DMS114 treated with DMSO at 0.1 percent for 48 hours (cell line): ENCODE measurements around the gene RAPGEF5.

Source experiments
- DNase-seq: peaks from one replicate; lab custom pipeline; 2025; ENCODE audit not compliant: unreplicated experiment; lab: John Stamatoyannopoulos, UW

The RAPGEF5 gene

DNA sequence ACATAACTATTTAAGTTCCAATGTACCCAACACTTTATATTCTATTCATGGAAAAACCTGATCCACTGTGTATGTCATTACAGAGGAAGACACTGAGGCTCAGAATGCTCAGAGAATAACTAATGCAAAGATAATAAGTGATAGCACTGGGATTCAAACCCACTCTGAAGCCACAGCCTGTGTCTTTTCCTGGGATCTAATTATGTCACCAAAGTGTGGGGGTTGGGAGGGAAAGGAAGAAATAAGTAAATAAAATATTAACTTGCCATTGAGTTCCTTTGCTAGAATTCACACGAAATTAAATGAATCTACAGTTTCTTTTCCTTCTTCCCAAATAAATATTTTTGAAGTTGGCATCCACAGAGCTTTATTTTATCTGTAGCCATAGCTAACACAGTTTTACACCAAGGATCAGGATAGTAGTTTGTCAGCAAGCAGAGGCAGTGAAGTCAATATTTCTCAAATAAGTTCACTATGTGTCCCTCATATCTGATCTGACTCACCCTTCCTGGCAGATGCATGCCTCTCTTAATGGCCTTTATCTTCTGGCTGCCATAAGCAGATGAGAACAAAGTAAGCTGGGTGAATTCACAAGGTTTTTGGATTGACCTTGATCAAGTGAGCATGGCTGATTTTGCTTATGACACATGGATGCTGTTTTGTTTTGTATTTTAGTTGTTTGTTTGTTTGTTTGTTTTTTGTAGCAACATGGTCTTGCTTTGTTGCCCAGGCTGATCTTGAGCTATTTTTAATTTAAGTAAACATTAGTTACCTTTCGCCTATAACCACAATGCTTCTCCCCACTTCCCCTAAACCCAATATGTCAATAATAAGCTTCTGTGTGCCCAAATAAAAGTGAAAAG lies 6.3 kb downstream of the RAPGEF5 start:
- no peak for DNase-seq

DNA sequence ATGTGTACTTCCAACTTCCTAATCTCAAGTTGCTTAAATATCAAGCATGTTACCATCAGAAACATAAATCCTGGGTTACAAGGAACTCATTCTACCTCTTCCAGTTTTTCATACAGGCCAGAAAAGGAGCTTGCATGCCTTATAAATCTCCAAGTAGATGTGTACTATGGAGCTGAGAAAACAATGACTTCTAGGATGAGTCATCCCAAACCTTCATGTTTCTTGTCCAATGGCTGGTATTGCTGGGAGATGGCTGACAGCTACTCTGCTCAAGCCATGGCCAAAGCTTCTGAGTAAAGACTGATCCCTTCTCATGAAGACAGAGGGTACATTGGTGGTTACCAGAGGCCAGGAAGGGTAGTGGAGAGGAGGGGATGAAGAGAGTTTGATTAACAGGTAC lies 8.6 kb downstream of the RAPGEF5 start:
- DNase-seq = no peak

DNA sequence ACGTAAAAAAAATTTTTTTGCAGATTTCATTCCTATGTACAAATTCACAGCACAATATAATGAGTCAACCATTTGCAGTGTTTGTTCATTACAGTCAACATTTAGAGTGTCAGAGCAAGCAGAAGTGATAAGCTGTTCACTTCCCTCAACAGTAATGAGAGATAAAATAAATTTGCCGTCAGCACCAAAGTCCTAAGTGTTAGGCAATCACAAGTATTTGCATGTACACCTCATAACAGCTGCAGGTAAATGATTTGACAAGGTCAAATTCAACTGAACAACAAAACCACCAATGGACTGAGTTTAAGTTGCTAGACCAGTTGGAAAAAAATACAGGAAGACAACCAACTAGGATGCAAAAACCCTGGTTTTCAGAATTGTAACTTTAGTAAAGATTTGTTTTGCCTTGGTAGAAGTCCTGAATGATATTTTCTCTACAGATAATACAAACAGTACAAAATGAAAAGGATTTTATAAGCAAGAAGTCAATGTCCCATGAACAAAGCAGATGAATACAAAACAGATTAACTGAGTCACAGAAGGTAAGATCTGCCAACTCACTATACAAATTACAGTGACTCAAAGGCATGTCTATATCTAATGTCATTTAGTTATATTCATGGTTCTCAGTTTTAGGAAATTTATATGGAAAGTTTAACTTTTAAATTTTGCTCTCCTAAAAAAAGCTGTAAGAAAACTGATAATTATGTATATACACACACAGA lies 10.4 kb downstream of the RAPGEF5 start:
- no peak for DNase-seq

DNA sequence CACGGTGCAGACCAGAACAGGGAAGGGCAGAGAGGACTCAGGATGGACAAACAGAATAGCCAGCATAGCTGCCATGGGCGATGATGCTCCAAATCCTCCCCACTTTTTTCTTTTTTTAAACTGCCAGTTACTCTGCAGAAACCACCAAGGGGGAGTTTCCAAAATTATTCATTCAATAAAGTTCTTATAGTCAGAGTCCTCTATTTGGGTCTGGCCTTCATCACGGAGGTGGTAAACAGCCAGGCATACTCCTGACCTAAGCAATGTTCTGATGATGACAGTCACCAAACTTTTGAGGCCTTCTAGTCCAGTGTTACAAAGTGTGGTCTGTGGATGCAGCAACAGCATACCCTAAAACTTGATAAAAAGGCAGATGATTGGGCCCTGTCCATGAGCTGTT lies 12.3 kb downstream of the RAPGEF5 start:
- no peak for DNase-seq

DNA sequence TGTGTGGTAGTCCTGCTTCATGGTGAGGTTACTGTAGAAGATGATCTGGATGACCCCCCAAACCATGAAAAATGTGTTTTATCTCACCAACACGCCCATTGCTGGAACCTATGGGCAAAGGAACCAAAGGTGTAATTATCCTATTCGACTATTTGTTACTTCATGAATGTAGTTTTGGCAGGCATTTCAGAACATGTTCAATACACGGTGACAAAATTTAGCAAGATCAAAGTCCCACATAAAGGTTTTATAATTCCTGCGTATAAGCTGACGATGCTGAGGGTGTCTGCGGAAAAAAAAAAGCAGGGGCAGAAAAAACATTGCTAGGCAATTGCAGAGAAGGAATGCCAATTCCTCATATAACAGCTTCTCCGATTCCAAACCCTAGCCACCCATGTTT lies 13.3 kb downstream of the RAPGEF5 start:
- DNase-seq = no peak

DNA sequence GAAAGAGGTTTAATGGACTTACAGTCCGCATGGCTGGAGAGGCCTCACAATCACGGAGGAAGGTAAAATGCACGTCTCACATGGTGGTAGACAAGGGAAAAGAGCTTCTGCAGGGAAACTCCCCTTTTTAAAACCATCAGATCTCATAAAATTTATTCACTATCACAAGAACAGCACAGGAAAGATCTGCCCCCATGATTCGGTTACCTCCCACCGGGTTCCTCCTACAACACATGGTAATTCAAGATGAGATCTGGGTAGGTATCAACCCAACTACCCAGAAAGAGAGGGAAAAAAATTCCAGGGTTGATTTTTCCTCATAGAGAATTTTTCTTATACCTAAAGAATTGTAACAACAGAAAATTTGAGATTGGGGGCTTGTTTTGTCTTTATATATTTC lies 13.9 kb downstream of the RAPGEF5 start:
- no peak for DNase-seq

DNA sequence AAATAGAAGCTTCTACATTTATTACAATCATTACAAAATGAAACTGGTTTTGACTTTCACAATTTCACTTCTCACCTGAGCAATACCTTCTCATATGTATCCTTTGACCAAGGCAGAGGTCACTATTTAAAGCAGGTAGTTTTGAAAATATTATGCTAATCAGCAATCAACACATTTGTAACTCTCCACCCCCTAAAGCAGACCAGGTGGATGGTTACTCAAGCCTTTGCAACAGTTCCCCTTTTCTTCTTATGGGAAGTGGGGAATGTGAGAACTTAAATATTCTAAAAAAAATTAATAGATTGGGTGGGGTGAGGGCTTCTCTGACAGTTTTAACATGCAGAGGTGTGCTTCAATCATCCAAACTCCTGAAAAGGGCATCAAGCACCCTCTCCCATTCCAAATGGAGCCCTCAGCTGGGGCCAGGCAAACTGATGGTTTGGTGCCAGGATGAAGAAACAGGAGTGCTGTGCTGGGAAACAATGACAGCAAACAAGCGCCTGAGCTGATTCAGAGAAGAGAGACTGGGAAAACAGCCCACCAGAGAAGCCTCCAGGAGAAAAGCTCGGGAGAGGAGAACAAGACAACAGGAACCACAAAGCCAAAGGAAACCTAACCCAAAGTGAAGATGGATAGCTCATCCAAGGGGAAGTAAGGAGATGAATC lies 17.1 kb downstream of the RAPGEF5 start:
- DNase-seq = no peak

DNA sequence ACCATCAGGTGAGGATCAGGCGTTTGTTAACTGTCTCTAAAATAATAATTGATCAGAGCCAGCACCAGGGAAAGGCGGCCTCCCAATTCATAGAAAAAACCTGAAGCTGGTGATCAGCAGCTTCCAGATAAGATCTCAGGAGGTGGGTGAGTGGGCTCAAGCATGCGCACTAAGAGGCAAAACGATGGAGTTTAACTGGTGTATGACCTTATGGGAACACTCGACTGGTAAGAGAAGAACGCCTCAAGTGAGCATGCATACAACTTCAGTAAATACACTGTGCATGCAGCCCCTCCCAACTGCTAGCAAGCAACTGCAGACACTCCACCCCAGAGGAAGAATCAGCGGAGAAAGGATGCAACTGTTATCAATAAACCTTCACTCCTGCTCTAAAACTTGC lies 18.1 kb downstream of the RAPGEF5 start:
- no peak for DNase-seq

DNA sequence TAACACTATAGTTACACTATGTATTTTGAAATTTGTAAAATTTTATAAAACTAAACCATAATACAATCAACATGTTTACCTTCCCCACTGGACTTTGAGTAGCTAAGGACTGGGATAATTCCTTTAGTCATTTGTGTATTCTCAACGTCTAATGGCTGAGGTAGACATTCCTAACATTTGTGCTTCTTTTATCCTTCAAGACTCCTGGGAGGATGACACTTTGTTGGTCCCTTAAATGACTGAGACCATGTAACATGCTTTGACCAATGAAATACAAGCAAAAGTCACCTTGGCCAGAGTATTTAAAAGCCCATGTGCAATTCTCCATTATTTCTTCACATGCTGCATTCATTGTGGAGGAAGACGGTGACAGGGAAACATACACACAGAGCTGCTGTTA lies 18.5 kb downstream of the RAPGEF5 start:
- DNase-seq = no peak

DNA sequence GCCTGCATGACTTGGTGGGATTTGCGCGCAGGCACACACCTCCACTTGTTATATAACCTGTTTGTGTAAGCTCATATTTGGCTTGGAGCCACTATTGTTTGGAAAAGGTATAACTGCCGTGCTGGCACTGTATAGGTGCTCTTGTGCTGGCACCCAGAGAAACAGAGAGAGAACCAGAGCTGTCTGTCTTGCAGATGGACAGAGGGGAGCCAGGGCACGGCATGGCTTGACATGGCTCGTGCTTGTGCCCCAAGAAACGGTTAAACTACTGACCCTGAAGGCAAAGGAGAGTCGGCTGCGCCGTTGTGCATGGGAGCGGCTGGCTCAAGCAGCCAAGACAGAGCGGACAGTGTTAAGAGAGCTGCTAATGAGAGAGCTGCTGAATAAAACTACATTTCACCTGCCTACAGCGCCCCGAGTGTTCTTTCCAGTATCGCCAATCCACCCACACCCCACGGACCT lies 23.2 kb downstream of the RAPGEF5 start:
- DNase-seq = no peak

DNA sequence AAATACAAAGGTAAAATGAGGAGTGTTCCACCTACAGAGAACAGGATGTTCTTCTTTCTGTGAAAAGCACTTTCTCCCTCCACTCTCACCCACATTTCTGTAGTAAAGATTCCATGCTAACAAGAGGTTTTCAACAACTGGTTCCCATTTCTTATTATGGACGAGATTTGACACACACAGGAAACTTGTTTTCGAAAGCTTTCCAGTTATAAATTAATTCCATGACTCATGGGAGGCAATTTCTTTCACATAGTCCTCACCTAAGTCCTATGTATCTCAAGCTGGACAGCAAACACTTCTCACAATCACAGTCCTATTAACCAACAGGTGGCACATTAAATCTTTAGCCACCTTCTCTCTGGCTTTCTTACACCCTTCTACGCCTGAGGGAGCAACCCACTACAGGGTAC lies 24.5 kb downstream of the RAPGEF5 start:
- DNase-seq = no peak

DNA sequence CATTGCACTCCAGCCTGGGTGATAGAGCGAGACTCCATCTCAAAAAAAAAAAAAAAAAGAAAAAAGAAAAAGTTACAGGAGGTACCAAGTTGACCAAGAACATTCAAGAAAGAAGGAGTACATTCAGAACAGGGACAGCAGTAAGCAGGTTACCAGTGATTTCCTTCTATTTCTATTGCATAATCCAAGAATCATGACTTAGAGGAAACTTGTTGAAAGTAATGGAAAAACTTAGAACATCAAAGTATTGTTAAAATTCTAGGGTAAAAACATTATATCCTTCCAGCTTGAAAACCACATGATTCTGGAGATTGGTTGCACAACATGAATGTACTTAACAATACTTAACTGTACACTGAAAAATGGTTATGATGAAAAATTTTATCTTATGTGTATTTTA lies 25.2 kb downstream of the RAPGEF5 start:
- DNase-seq = no peak

DNA sequence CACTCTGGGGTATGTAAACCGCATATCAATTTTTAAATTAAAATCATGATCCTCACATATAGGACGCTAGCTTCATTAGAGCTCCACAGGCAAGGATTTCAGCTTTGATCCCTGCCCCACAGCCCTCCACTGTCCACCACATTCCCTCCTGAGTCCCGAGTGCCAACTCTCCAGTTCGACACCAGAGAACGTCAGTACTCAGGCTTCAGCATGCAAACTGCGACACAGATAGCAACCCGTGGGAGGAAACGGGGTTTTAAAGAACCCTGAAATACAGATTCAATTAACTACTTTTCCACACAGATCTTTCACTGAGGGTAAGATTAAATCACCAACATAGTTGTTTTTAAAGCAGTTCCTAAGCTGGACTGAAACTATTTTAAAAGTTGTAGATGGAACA lies 26.1 kb downstream of the RAPGEF5 start:
- DNase-seq = no peak

DNA sequence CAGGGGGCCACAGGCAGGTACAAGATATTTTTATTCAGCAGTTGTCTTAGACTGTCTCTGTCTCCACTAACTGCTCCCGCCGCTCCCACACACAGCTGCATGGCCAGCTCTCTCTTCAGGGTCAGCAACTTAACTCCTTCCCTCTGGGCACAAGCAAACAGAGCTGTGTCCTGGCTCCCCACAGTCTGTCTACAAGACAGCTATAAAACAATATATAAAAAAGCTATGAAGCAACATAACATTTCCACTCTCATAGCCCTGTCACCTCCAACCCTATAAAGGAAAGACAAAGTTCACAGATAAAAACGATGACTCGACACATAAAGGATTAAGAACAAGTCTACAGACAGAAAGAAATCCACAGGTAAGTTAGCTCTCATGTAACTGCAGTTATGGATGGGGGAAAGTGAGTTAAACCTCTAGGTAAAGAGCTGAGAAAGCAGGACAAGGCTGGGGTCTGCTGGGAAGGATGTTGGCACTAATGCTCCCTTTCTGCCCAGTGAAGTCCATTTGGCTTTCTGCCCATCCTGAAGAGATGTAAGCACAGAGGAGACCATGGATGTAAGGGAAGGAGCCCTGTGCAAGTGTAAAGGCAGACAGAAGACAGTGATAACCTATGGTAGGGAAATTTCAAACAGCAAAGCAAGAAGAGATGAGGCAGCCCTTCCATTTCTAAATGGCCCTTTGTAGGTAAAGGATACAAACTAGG lies 27.0 kb downstream of the RAPGEF5 start:
- DNase-seq = no peak

DNA sequence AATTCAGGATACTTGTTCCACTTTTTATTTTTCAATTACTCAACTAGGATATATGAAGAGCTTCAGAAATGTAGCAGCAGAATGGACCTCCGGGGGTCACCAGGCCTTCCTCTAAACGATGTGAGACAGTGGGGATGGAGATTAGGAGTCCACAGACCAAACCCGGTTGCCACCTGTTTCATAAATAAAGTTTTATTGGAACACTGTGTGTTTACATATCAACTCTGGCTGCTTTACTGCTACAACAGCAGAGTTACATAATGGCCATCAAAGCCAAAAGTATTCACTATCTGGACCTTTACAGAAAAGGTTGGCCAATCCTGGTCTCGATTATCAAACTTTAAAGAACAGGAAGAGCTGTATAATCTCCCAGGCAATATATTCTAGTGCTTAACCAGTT lies 30.8 kb downstream of the RAPGEF5 start:
- DNase-seq = no peak

DNA sequence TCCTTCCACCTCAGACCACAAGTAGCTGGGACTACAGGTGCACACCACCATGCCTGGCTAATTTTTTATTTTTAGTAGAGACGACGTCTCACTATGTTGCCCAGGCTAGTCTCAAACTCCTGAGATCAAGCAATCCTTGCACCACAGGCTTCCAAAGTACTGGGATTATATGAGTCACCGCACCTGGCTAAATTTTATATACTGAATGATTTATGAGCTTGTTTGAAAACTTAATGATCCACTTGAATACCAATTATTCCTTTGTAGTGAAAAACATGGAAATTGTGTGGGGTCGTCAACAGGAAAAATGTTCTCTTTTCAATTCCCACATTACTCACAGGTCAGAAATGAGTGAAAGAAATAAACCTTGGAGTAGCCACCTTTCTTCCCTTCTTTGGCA lies 31.3 kb downstream of the RAPGEF5 start:
- no peak for DNase-seq

DNA sequence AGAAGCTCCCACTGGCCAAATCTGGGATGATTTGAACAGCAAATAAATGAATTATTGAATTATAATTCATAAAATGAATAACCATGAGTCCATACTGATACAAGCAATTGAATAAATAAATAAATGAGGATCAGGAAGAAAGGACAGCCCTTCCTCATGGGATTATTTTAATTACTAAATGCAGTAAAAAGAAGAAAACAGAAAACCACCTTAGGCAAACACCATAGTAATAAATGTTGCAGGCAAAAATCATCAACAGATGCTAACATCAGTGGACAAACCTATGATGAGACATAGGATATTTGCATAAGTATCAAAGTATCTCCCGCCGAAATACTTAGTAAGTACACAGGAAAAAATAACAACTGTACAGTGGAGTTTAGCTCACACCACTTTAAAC lies 33.2 kb downstream of the RAPGEF5 start:
- no peak for DNase-seq

DNA sequence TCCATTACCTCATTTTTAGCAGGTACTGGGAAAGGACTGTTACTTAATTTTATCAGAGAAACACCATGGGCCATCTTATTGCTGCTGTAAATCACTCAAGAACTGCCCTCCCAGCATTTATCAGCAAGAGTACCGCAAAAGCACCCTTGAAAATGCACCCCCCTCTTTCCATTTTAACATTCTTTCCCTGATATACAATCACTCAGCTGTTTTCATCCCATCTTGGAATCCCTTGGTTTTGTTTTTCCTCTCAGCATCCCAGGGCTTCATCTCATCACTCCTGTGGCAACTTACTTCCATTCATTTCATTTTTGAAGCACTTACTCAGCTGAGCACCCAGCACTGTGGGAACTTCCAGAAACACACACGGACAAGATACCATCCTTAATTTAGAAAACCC lies 36.5 kb downstream of the RAPGEF5 start:
- no peak for DNase-seq

DNA sequence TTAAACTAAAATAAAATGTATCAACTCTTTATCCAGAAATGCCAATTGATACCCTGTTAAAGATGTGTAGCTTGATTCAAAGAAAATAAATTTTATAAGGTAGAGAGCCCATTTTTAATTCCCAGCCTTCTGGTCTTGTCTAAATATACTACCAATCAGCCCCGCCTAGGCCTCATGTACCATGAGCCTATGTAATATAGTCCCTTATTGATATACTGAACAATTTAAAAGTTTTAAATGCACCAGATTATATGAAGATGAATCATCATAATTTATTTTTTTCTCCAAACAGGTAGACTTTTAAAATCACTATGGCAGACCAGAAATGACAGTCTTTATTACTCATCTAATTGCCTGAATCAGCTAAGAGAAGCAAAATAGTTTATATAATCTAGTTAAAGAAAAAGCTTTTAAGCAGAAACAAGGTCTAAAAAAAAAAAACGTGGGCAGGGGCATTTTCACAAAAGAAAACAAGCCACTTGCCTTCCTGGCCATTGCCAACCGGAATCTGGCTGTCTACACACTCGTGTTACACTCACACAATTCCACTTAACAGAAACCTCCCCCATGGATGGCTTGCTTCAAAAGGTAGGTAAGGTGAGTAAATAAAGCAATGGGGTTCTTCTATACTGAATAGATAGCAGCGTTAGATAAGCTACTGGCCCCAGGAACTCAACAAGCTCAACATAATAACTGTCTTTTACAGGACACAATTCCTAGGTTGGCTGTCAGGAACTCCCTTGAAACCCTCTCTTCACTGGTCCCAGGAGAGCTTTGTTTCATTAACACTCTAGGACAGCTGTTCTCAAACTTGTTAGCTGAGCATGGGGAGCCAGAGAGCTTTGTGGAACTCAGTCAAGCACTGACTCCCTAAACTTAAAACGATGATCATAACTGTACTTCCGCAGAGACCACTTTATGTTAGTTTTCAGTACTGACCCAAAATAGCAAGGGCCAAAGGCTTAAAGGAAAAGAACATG lies 37.2 kb downstream of the RAPGEF5 start:
- DNase-seq = no peak

DNA sequence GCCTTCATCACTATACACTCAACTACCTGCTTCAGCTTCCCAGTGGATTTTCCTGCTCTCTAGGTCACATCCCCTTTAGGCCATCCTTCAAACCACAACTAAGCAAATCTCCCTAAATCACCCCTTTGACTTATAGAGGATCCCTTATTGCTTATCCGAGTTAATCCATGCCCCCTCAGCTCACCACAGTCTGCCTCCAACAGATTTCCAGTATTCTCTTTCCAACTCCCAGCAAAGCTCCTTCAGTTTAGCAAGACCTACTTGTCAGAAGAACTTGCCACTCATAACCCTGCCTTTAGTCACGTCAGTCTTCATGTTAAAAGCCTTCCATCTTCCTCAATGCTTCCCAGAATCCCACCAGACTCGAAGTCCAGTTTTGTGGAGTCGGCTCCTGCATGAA lies 38.6 kb downstream of the RAPGEF5 start:
- DNase-seq = no peak
